Upper lobe of left lung (tissue), 4 donors: ENCODE results near the gene RRP9.

Source experiments
- CTCF ChIP-seq, 6 experiments: fragments of 450-650 bp in 4 of 6; fragments of 200-600 bp in 2 of 6; sonication (generic) in 2 of 6; IDR thresholded peaks; one replicate each; pipeline ENCODE4 v1.5.1; 2016 to 2019; ENCODE audit warnings: antibody characterized with exemption in 6 of 6
- POLR2A ChIP-seq, 4 donors: fragments of 450-650 bp; IDR thresholded peaks; one replicate each; pipeline ENCODE4 v1.5.1; 2016 to 2017; ENCODE audit warnings: antibody characterized with exemption in 4 of 4, mild to moderate bottlenecking in 2 of 4

- TF ChIP-seq POLR2A (IDR thresholded peaks at IDR 0.05) (no peak), CTCF (IDR thresholded peaks at IDR 0.05) (no peak)
Observed at GRCh38 chr3:51930439-51930838, 11.3 kb downstream of the RRP9 start.
